Esophagus muscularis mucosa (tissue), 4 donors: Measurements from ENCODE around the gene FMN1. TPM values are rescaled to one million over a fixed set of nuclear protein-coding genes. Genes with fewer than 3 reads are reported as not detected.

Experiments used
- DNase-seq: peaks from one replicate; pipeline ENCODE4 v3.0.0-alpha.2; 2017; ENCODE audit errors: extremely low spot score
- H3K27ac ChIP-seq, 4 donors: fragments of 200-600 bp; sonication (generic); replicated peaks in 1 of 4; 1 replicate in 3 of 4; 2 replicates in 1 of 4; pipeline ENCODE4 v1.5.1; 2016 to 2019; ENCODE audit warnings: mild to moderate bottlenecking in 1 of 4
- H3K27me3 ChIP-seq, 4 donors: fragments of 200-600 bp; sonication (generic); one replicate each; pipeline versions ENCODE4 v1.5.1 to v1.6.0; 2016 to 2019
- H3K36me3 ChIP-seq, 4 donors: fragments of 200-600 bp; sonication (generic); one replicate each; pipeline ENCODE4 v1.5.1; 2016 to 2019
- H3K4me1 ChIP-seq, 4 donors: fragments of 200-600 bp; sonication (generic); one replicate each; pipeline ENCODE4 v1.5.1; 2016 to 2019
- H3K4me3 ChIP-seq, 4 donors: fragments of 200-600 bp; sonication (generic); 1 replicate in 2 of 4; 2 replicates in 2 of 4; pipeline ENCODE4 v1.5.1; 2016 to 2019; ENCODE audit warnings: mild to moderate bottlenecking in 4 of 4, moderate library complexity in 1 of 4
- H3K9me3 ChIP-seq, 4 donors: fragments of 200-600 bp; sonication (generic); 1 replicate in 3 of 4; 2 replicates in 1 of 4; pipeline ENCODE4 v1.5.1; 2016 to 2019
- CTCF ChIP-seq, 3 experiments: fragments of 200-600 bp in 2 of 3; fragments of 450-650 bp in 1 of 3; sonication (generic) in 2 of 3; IDR thresholded peaks; one replicate each; pipeline ENCODE4 v1.5.1; 2017 to 2019; ENCODE audit warnings: antibody characterized with exemption in 3 of 3, mild to moderate bottlenecking in 2 of 3, moderate library complexity in 1 of 3
- EP300 ChIP-seq: sonication (generic); formaldehyde crosslinking; IDR thresholded peaks from one replicate; pipeline ENCODE4 v1.6.1; 2017; ENCODE audit warnings: antibody characterized with exemption
- POLR2A ChIP-seq: fragments of 450-650 bp; IDR thresholded peaks from one replicate; pipeline ENCODE4 v1.6.1; 2017; ENCODE audit warnings: antibody characterized with exemption, moderate library complexity, mild to moderate bottlenecking, low read depth
- POLR2AphosphoS5 ChIP-seq, 2 donors: sonication (generic); formaldehyde crosslinking; IDR thresholded peaks; one replicate each; pipeline ENCODE4 v1.6.1; 2017; ENCODE audit warnings: antibody characterized with exemption in 2 of 2
- WGBS: methylation state at CpG from one replicate; pipeline ENCODE4 v1.1.5; 2018; 5-methylcytosine and 5-hydroxymethylcytosine counted together
- intact Hi-C: fragments of 100-400 bp; cut with DNase I; formaldehyde crosslinking; loops from one replicate; pipeline ENCODE4 v1.15.1; 2023
- total RNA-seq, 4 donors: library from RNA; depleted of rRNA; stranded (reverse); fragments of >200 nt; gene quantifications; one replicate each; pipeline versions ENCODE4 v1.1.0 to v1.2.1, GENCODE V29; 2016

FMN1 gene
- total RNA-seq, 4 donors from 2014 or later: 4.8 to 12.5 (median 8.6) TPM

- no peak overlapping the region for H3K4me3 ChIP-seq
- no peaks in the 10 kb centered on the region for H3K36me3 ChIP-seq
- WGBS: 88% methylated on average over 6 of the region's 6 CpGs
- no peak for DNase-seq
- no peaks in the 10 kb centered on the region for H3K9me3 ChIP-seq
- peaks cover 0 to 5% (median 0%) of the 10 kb centered on the region in 4 donors for H3K4me1 ChIP-seq
- no peaks in the 10 kb centered on the region for H3K27me3 ChIP-seq
- H3K27ac ChIP-seq: no peak overlapping the region
- intact Hi-C loops: no loop called here
- TF ChIP-seq CTCF (IDR thresholded peaks at IDR 0.05) (no peak), POLR2AphosphoS5 (IDR thresholded peaks at IDR 0.05) (no peak), EP300 (no peak), POLR2A (no peak)
These were observed 461.8 kb downstream of the FMN1 start for GRCh38 chr15:32732574-32733157.

GRCh38 chr15:32730677-32731654 lies 463.5 kb downstream of the FMN1 start:
- TF ChIP-seq CTCF (IDR thresholded peaks at IDR 0.05): no peak
- H3K4me1 ChIP-seq: peaks cover 0 to 5% (median 0%) of the 10 kb centered on the region in 4 donors
- H3K9me3 ChIP-seq: no peaks in the 10 kb centered on the region
- H3K27me3 ChIP-seq: no peaks in the 10 kb centered on the region
- no peak overlapping the region for H3K4me3 ChIP-seq
- no peaks in the 10 kb centered on the region for H3K36me3 ChIP-seq
- intact Hi-C loops: no loop called here
- DNase-seq: no peak
- H3K27ac ChIP-seq: no peak overlapping the region
- 67% methylated on average over 25 of the region's 27 CpGs for WGBS

GRCh38 chr15:32729700-32730395 lies 464.7 kb downstream of the FMN1 start:
- no peak overlapping the region for H3K27ac ChIP-seq
- H3K4me3 ChIP-seq: no peak overlapping the region
- no peaks in the 10 kb centered on the region for H3K27me3 ChIP-seq
- 85% methylated on average over 10 of the region's 10 CpGs for WGBS
- no peaks in the 10 kb centered on the region for H3K9me3 ChIP-seq
- H3K36me3 ChIP-seq: no peaks in the 10 kb centered on the region
- TF ChIP-seq EP300 (no peak), CTCF (IDR thresholded peaks at IDR 0.05) (no peak), POLR2AphosphoS5 (IDR thresholded peaks at IDR 0.05) (no peak), POLR2A (no peak)
- intact Hi-C loops: loop anchor here (10.0 kb wide), 1 partner anchor 85 kb away; no protein-coding TSS in a partner anchor
- DNase-seq: no peak
- H3K4me1 ChIP-seq: peaks cover 0 to 5% (median 0%) of the 10 kb centered on the region in 4 donors

- no peak overlapping the region for H3K27ac ChIP-seq
- H3K4me1 ChIP-seq: peaks cover 4 to 25% (median 17%) of the 10 kb centered on the region in 4 donors
- H3K4me3 ChIP-seq: no peak overlapping the region
- H3K36me3 ChIP-seq: no peaks in the 10 kb centered on the region
- WGBS: 84% methylated on average over 2 of the region's 2 CpGs
- TF ChIP-seq CTCF (IDR thresholded peaks at IDR 0.05) (no peak), POLR2AphosphoS5 (IDR thresholded peaks at IDR 0.05) (no peak), EP300 (no peak), POLR2A (no peak)
- peaks cover 0 to 18% (median 4%) of the 10 kb centered on the region in 4 donors for H3K27me3 ChIP-seq
- no peak for DNase-seq
- intact Hi-C loops: loop anchor here (10.0 kb wide), 1 partner anchor 91 kb away; no protein-coding TSS in a partner anchor
- H3K9me3 ChIP-seq: no peaks in the 10 kb centered on the region
These were observed 471.2 kb downstream of the FMN1 start for GRCh38 chr15:32723171-32723948.
